ENCODE measurements around the gene MGAM2. TPM values are rescaled to one million over a fixed set of nuclear protein-coding genes. Genes with fewer than 3 reads are reported as not detected.

The MGAM2 gene
- total and polyA plus RNA-seq, 2 of the 13 experiments (the other 11 are each of a cell fraction or from before 2014, with no cell fraction given) = 0.29 TPM; not detected in 1

- TF ChIP-seq TP53 (CRISPR knock-in tag; conservative IDR thresholded peaks at IDR 0.05) (no peak), MTF2 (CRISPR knock-in tag; IDR thresholded peaks at IDR 0.05; ENCODE audit: borderline replicate concordance) (no peak), ZBTB1 (CRISPR knock-in tag; IDR thresholded peaks at IDR 0.05; ENCODE audit: borderline replicate concordance) (no peak), HCFC1 (IDR thresholded peaks at IDR 0.05; ENCODE audit: low read depth, low read length) (no peak), ZNF891 (CRISPR knock-in tag; IDR thresholded peaks at IDR 0.05) (no peak), FOXK1 (CRISPR knock-in tag; IDR thresholded peaks at IDR 0.05; ENCODE audit: borderline replicate concordance, low read depth) (no peak; the same call in 1 of the 2 replicates), CENPX (CRISPR knock-in tag; IDR thresholded peaks at IDR 0.05) (no peak), ZSCAN25 (CRISPR knock-in tag; IDR thresholded peaks at IDR 0.05) (no peak), ZNF142 (CRISPR knock-in tag; IDR thresholded peaks at IDR 0.05) (no peak), ZFYVE20 (CRISPR knock-in tag; IDR thresholded peaks at IDR 0.05; ENCODE audit: borderline replicate concordance, low read depth) (no peak), ZNF589 (CRISPR knock-in tag; conservative IDR thresholded peaks at IDR 0.05) (no peak)
- TF ChIP-seq, protein P1, sequence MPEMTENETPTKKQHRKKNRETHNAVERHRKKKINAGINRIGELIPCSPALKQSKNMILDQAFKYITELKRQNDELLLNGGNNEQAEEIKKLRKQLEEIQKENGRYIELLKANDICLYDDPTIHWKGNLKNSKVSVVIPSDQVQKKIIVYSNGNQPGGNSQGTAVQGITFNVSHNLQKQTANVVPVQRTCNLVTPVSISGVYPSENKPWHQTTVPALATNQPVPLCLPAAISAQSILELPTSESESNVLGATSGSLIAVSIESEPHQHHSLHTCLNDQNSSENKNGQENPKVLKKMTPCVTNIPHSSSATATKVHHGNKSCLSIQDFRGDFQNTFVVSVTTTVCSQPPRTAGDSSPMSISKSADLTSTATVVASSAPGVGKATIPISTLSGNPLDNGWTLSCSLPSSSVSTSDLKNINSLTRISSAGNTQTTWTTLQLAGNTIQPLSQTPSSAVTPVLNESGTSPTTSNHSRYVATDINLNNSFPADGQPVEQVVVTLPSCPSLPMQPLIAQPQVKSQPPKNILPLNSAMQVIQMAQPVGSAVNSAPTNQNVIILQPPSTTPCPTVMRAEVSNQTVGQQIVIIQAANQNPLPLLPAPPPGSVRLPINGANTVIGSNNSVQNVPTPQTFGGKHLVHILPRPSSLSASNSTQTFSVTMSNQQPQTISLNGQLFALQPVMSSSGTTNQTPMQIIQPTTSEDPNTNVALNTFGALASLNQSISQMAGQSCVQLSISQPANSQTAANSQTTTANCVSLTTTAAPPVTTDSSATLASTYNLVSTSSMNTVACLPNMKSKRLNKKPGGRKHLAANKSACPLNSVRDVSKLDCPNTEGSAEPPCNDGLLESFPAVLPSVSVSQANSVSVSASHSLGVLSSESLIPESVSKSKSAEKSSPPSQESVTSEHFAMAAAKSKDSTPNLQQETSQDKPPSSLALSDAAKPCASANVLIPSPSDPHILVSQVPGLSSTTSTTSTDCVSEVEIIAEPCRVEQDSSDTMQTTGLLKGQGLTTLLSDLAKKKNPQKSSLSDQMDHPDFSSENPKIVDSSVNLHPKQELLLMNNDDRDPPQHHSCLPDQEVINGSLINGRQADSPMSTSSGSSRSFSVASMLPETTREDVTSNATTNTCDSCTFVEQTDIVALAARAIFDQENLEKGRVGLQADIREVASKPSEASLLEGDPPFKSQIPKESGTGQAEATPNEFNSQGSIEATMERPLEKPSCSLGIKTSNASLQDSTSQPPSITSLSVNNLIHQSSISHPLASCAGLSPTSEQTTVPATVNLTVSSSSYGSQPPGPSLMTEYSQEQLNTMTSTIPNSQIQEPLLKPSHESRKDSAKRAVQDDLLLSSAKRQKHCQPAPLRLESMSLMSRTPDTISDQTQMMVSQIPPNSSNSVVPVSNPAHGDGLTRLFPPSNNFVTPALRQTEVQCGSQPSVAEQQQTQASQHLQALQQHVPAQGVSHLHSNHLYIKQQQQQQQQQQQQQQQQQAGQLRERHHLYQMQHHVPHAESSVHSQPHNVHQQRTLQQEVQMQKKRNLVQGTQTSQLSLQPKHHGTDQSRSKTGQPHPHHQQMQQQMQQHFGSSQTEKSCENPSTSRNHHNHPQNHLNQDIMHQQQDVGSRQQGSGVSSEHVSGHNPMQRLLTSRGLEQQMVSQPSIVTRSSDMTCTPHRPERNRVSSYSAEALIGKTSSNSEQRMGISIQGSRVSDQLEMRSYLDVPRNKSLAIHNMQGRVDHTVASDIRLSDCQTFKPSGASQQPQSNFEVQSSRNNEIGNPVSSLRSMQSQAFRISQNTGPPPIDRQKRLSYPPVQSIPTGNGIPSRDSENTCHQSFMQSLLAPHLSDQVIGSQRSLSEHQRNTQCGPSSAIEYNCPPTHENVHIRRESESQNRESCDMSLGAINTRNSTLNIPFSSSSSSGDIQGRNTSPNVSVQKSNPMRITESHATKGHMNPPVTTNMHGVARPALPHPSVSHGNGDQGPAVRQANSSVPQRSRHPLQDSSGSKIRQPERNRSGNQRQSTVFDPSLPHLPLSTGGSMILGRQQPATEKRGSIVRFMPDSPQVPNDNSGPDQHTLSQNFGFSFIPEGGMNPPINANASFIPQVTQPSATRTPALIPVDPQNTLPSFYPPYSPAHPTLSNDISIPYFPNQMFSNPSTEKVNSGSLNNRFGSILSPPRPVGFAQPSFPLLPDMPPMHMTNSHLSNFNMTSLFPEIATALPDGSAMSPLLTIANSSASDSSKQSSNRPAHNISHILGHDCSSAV (CRISPR knock-in tag; IDR thresholded peaks at IDR 0.05; ENCODE audit: borderline replicate concordance) = no peak
- TF ChIP-seq, protein P2, sequence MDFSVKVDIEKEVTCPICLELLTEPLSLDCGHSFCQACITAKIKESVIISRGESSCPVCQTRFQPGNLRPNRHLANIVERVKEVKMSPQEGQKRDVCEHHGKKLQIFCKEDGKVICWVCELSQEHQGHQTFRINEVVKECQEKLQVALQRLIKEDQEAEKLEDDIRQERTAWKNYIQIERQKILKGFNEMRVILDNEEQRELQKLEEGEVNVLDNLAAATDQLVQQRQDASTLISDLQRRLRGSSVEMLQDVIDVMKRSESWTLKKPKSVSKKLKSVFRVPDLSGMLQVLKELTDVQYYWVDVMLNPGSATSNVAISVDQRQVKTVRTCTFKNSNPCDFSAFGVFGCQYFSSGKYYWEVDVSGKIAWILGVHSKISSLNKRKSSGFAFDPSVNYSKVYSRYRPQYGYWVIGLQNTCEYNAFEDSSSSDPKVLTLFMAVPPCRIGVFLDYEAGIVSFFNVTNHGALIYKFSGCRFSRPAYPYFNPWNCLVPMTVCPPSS (IDR thresholded peaks at IDR 0.05) = no peak
These were observed 6.7 kb upstream of the MGAM2 start (continued) for GRCh38 chr7:142104550-142105527.
